Stimulated activated naive B cell treated with anti-CD40 and anti-IgM and Interleukin-4, amounts not matched to agents 10 μg/mL and 1 μg/mL and 100 μg/mL, for 72 hours (primary cell): ENCODE measurements around the gene GPHN.
A peak's percentile ranks its signal among the peaks of the same experiment; 100 is the strongest.
"Not testable (repeated sequence)": the region's sequence is repeated elsewhere in the genome, so short reads cannot be mapped to it uniquely, and the experiment has no call there.

Experiments
- ATAC-seq, 2 donors: fragments of 150-1000 bp; cut with Tn5 transposase; replicated peaks; 2 replicates each; pipeline ENCODE4 v1.10.0; 2021; ENCODE audit warnings: moderate library complexity in 1 of 2
- DNase-seq: peaks from one replicate; pipeline ENCODE4 v3.0.0; 2021
- H3K27ac Mint-ChIP-seq: one replicate; pipeline ENCODE4 v1.8.0; 2022; ENCODE audit warnings: mild to moderate bottlenecking, mixed read lengths
- H3K27me3 Mint-ChIP-seq, 2 donors: one replicate each; pipeline ENCODE4 v1.8.0; 2022; ENCODE audit warnings: mixed read lengths in 2 of 2
- H3K36me3 Mint-ChIP-seq, 2 donors: one replicate each; pipeline ENCODE4 v1.8.0; 2022; ENCODE audit warnings: mixed read lengths in 2 of 2, mild to moderate bottlenecking in 1 of 2
- H3K4me1 Mint-ChIP-seq, 2 donors: one replicate each; pipeline ENCODE4 v1.8.0; 2022; ENCODE audit warnings: mixed read lengths in 2 of 2, mild to moderate bottlenecking in 1 of 2
- H3K4me3 Mint-ChIP-seq, 2 donors: one replicate each; pipeline ENCODE4 v1.8.0; 2022; ENCODE audit warnings: mild to moderate bottlenecking in 2 of 2, mixed read lengths in 2 of 2, moderate library complexity in 1 of 2
- H3K9me3 Mint-ChIP-seq, 2 donors: one replicate each; pipeline ENCODE4 v1.8.0; 2022; ENCODE audit warnings: mixed read lengths in 2 of 2, mild to moderate bottlenecking in 1 of 2

Gene GPHN

DNA sequence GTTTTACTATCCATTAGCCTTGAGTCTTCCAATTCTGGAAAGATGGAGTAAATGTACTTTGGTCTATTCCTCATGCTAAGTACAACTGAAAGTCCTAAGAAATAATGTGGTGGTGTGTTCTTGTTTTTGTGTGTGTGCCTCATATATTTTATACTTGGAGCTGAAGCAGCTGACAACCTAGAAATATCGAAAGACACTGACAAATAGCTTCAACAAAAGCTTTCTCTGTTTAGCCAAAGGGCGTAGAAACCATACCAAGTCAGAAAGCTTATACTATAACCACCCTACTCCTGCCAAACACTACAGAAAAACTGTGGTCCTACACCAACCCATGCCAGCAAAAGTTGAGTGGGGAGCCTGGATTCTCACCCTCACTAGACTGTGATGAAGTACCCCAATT is 188.4 kb downstream of the GPHN start:
- no peak overlapping the region for H3K27ac Mint-ChIP-seq
- H3K27me3 Mint-ChIP-seq, result no peaks in the 10 kb centered on the region
- peaks cover 0 to 4% of the 10 kb centered on the region in 2 donors for H3K36me3 Mint-ChIP-seq
- DNase-seq (no peak), ATAC-seq (no peak)
- H3K4me1 Mint-ChIP-seq, result no peaks in the 10 kb centered on the region
- H3K9me3 Mint-ChIP-seq, result peaks cover 0 to 3% of the 10 kb centered on the region in 2 donors
- no peak overlapping the region for H3K4me3 Mint-ChIP-seq

DNA sequence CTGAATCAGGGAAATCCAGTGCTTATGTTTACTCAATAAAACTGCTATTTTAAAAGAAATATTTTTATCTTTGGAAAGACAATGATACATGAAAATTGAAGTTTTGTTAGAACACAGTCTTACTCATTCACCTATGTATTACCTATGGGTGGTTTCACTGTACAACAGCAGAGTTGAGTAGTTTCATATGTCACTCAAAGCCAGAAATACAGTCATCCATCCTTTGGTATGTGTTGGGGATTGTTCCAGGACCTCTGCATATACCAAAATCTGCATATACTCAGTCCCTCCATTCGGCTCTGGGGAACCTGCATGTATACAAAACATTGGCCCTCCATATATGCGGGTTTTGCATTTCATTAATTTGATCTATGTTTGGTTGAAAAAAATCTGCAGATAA is 190.6 kb downstream of the GPHN start:
- no peaks in the 10 kb centered on the region for H3K27me3 Mint-ChIP-seq
- ATAC-seq (no peak), DNase-seq (no peak)
- no peak overlapping the region for H3K27ac Mint-ChIP-seq
- H3K4me3 Mint-ChIP-seq, result no peak overlapping the region
- H3K36me3 Mint-ChIP-seq, result peaks cover 0 to 4% of the 10 kb centered on the region in 2 donors
- H3K4me1 Mint-ChIP-seq, result no peaks in the 10 kb centered on the region
- peaks cover 7 to 14% of the 10 kb centered on the region in 2 donors for H3K9me3 Mint-ChIP-seq

DNA sequence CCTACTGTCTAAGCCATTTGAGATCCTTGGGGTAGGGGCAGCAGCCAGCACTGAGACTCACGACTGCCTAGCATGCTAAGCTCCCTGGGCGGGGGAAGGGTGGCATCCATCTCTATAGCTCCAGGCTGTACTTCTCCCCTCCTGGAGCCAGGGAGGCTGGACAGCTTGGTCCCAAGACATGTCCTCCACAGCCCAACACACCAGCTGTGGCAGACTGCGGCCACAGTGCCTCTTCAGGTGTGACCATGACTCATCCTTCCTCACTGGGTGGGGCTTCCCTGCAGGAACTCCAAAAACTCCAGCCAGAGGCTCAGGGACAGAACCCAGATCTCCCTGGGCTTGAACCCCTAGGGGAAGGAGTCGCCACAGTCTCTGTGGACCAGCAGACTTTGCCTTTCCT is 193.9 kb downstream of the GPHN start:
- DNase-seq (no peak), ATAC-seq (no peak)
- no peak overlapping the region for H3K4me3 Mint-ChIP-seq
- no peaks in the 10 kb centered on the region for H3K4me1 Mint-ChIP-seq
- peaks cover 0 to 3% of the 10 kb centered on the region in 2 donors for H3K36me3 Mint-ChIP-seq
- H3K9me3 Mint-ChIP-seq, result peaks cover 24 to 35% of the 10 kb centered on the region in 2 donors
- H3K27me3 Mint-ChIP-seq, result no peaks in the 10 kb centered on the region
- no peak overlapping the region for H3K27ac Mint-ChIP-seq

DNA sequence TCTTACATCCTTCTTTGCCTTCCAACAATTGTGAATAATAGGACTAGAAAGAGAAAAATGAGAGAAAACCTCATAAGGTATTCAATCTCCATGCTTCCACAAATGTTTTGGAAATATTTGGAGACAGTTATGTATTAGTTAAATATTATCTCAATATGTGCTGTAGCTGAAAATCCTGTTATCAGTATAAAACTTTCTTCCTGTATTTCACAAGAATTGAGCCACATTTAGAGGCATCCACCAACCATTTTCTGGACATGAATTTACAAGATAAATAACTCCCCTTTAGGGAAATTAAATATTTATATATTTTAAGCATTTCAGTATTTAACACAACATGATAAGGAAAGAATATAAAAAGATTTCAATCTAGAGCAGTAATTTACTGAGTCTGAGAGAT is 200.3 kb downstream of the GPHN start:
- no peak for DNase-seq
- ATAC-seq, result no peak
- H3K27me3 Mint-ChIP-seq, result no peaks in the 10 kb centered on the region
- H3K9me3 Mint-ChIP-seq, result peaks cover 20 to 22% of the 10 kb centered on the region in 2 donors
- no peak overlapping the region for H3K27ac Mint-ChIP-seq
- H3K4me1 Mint-ChIP-seq, result no peaks in the 10 kb centered on the region
- H3K4me3 Mint-ChIP-seq, result no peak overlapping the region
- H3K36me3 Mint-ChIP-seq, result peaks cover 3 to 11% of the 10 kb centered on the region in 2 donors

GRCh38 chr14:66709291-66709690 is 201.3 kb downstream of the GPHN start:
- Mint-ChIP-seq H3K4me3 (no peak overlapping the region), H3K9me3 (peaks cover 16 to 21% of the 10 kb centered on the region in 2 donors), H3K4me1 (peaks cover 2 to 4% of the 10 kb centered on the region in 2 donors), H3K27me3 (no peaks in the 10 kb centered on the region), H3K27ac (no peak overlapping the region), H3K36me3 (peaks cover 12 to 18% of the 10 kb centered on the region in 2 donors)
- ATAC-seq (no peak), DNase-seq (no peak)

DNA sequence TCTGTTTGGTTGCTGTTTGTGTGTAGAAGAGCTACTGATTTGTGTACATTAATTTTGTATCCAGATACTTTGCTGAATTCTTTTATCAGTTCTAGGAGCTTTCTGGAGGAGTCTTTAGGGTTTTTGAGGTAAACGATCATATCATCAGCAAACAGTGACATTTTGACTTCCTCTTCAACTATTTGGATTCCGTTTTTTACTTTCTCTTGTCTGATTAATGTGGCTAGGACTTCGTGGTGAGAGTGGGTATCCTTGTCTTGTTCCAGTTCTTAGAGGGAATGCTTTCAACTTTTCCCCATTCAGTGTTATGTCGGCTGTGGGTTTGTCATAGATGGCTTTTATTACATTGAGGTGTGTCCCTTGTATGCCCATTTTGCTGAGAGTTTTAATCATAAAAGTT is 206.3 kb downstream of the GPHN start:
- peaks cover 15 to 40% of the 10 kb centered on the region in 2 donors for H3K4me1 Mint-ChIP-seq
- H3K27ac Mint-ChIP-seq, result peak overlapping the region; percentile 27
- ATAC-seq, H3K27me3 Mint-ChIP-seq, DNase-seq: not testable (repeated sequence)
- H3K4me3 Mint-ChIP-seq, result peak overlapping the region in 1 of 2 donors; percentile 21
- peaks cover 11 to 16% of the 10 kb centered on the region in 2 donors for H3K9me3 Mint-ChIP-seq
- peaks cover 30 to 33% of the 10 kb centered on the region in 2 donors for H3K36me3 Mint-ChIP-seq

GRCh38 chr14:66715313-66715712 is 207.4 kb downstream of the GPHN start:
- not testable (repeated sequence) for ATAC-seq, DNase-seq, H3K27me3 Mint-ChIP-seq, H3K27ac Mint-ChIP-seq
- peaks cover 33 to 35% of the 10 kb centered on the region in 2 donors for H3K36me3 Mint-ChIP-seq
- H3K4me3 Mint-ChIP-seq, result peak overlapping the region in 1 of 2 donors; percentile 5
- H3K9me3 Mint-ChIP-seq, result peaks cover 11 to 18% of the 10 kb centered on the region in 2 donors
- H3K4me1 Mint-ChIP-seq, result peaks cover 15 to 40% of the 10 kb centered on the region in 2 donors

DNA sequence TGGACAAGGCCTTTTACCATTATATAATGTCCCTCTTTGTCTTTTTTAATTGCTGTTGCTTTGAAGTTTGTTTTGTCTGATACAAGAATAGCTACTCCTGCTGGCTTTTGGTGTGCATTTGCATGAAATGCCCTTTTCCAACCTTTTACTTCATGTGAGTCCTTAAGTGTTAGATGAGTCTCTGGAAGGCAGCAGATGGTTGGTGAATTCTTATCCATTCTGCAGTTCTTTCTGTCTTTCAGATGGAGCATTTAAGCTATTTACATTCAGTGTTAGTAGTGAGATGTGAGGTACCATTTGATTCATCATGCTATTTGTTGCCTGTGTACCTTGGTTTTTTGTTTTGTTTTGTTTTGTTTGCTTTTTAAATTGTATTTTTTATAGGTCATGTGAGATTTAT is 208.3 kb downstream of the GPHN start:
- Mint-ChIP-seq H3K27me3 (no peaks in the 10 kb centered on the region), H3K9me3 (peaks cover 11 to 18% of the 10 kb centered on the region in 2 donors), H3K27ac (no peak overlapping the region), H3K4me1 (peaks cover 15 to 40% of the 10 kb centered on the region in 2 donors), H3K36me3 (peaks cover 33 to 35% of the 10 kb centered on the region in 2 donors), H3K4me3 (no peak overlapping the region)
- ATAC-seq (no peak), DNase-seq (no peak)

DNA sequence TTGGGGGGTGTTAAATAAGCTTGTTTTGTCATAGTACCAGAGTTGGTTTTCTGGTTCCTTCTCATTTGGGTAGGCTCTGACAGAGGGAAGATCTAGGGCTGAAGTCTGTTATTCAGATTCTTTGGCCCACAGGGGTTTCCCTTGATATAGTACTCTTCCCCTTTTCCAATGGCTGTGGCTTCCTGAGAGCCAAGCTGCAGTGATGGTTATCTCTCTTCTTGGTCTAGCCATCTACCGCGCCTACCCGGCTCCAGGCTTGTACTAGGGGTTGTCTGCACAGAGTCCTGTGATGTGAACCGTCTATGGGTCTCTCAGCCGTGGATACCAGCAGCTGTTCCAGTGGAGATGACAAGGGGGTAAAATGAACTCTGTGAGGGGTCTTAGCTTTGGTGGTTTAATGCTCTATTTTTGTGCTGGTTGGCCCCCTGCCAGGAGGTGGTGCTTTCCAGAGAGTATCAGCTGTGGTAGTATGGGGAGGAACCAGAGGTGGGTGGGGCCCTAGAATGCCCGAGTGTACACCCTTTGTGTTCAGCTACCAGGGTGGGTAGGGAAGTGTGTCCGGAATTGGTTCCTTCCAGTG is 209.7 kb downstream of the GPHN start:
- DNase-seq (no peak), ATAC-seq (peak; percentile 27 to 46)
- Mint-ChIP-seq H3K4me1 (peaks cover 15 to 42% of the 10 kb centered on the region in 2 donors), H3K27me3 (no peaks in the 10 kb centered on the region), H3K36me3 (peaks cover 29 to 34% of the 10 kb centered on the region in 2 donors), H3K4me3 (no peak overlapping the region), H3K9me3 (peaks cover 11 to 15% of the 10 kb centered on the region in 2 donors), H3K27ac (no peak overlapping the region)

GRCh38 chr14:66724996-66725395 is 217.0 kb downstream of the GPHN start:
- no peak overlapping the region for H3K27ac Mint-ChIP-seq
- DNase-seq (no peak), ATAC-seq (no peak)
- H3K27me3 Mint-ChIP-seq, result no peaks in the 10 kb centered on the region
- H3K36me3 Mint-ChIP-seq, result peaks cover 25 to 32% of the 10 kb centered on the region in 2 donors
- H3K4me3 Mint-ChIP-seq, result no peak overlapping the region
- H3K4me1 Mint-ChIP-seq, result peaks cover 2 to 6% of the 10 kb centered on the region in 2 donors
- H3K9me3 Mint-ChIP-seq, result peaks cover 18 to 22% of the 10 kb centered on the region in 2 donors

DNA sequence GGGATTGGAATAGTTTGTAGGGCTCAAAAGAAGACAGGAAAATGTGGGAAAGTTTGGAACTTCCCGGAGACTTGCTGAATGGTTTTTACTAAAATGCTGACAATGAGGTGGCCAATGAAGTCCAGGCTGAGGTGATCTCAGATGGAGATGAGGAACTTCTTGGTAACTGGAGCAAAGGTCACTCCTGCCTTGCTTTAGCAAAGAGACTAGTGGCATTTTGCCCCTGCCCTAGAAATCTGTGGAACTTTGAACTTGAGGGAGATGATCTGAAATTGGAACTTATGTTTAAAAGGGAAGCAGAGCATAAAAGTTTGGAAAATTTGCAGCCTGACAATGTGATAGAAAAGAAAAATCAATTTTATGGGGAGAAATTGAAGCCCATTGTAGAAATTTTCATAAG is 223.4 kb downstream of the GPHN start:
- H3K27ac Mint-ChIP-seq, H3K4me3 Mint-ChIP-seq, H3K4me1 Mint-ChIP-seq, H3K27me3 Mint-ChIP-seq, ATAC-seq, DNase-seq: not testable (repeated sequence)
- peaks cover 35 to 38% of the 10 kb centered on the region in 2 donors for H3K9me3 Mint-ChIP-seq
- H3K36me3 Mint-ChIP-seq, result peaks cover 43 to 48% of the 10 kb centered on the region in 2 donors

DNA sequence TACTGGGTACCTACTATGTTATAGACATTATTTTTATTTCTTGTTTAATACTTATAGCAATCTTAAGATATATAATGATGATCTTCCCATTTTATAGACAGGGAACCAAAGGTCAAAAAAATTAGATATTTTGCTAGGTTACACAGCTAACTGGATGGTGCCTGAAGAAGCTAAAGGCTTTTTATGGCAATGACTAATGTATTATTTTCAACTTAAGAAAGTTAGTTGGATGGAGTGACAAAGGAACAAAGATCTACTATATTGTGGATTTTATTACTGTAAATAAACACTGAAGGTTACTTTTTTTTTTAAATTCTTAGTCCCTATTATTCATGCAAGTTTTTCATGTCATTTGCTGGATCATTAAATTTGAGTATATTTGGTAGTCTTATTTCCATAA is 227.9 kb downstream of the GPHN start:
- Mint-ChIP-seq H3K4me3 (no peak overlapping the region), H3K27me3 (no peaks in the 10 kb centered on the region)
- no peak for ATAC-seq

DNA sequence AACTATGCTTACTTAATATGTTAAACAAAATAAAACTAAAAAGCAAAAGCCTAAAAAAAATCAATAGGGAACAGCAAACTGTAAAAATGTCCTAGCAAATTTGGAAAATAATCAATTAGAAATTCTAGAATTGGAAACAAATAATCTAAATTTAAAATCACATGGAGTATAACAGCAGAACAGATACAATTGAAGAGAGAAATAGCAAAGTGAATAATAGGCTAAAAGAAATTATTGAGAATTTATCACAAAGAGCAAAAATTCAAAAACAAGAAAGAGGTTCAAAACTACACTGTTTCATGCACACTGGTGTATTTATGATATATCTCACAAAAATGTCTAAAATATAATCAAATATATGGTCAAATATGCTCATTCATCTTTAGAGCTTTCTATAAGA is 231.9 kb downstream of the GPHN start:
- Mint-ChIP-seq H3K4me1 (peaks cover 0 to 1% of the 10 kb centered on the region in 2 donors), H3K9me3 (peaks cover 12 to 16% of the 10 kb centered on the region in 2 donors), H3K4me3 (no peak overlapping the region), H3K27me3 (no peaks in the 10 kb centered on the region), H3K27ac (no peak overlapping the region), H3K36me3 (peaks cover 13 to 14% of the 10 kb centered on the region in 2 donors)
- no peak for ATAC-seq
- DNase-seq, result no peak

More for the DNA sequence above, 227.9 kb downstream of the GPHN start:
- Mint-ChIP-seq H3K9me3 (peaks cover 24 to 26% of the 10 kb centered on the region in 2 donors), H3K4me1 (peaks cover 0 to 1% of the 10 kb centered on the region in 2 donors), H3K27ac (no peak overlapping the region), H3K36me3 (peaks cover 31 to 33% of the 10 kb centered on the region in 2 donors)
- DNase-seq, result no peak

DNA sequence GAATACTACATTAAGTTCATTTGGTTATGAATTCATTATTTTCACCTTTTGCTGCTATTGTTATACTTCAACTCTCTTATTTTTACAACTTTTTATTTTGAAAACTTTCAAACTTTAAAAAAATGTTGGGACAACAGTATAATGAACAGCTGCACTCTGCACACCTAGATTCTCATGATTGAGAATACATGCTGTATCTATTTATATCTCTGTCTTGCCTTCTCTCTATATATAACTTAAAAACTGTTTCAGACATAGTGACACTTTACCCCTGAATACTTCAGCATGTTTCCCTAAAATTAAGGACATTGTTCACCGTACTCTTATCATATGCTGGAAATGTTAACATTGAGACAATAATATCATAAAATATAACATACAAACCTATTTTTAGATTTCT is 237.1 kb downstream of the GPHN start:
- Mint-ChIP-seq H3K4me1 (no peaks in the 10 kb centered on the region), H3K36me3 (peaks cover 3 to 4% of the 10 kb centered on the region in 2 donors), H3K4me3 (no peak overlapping the region), H3K27me3 (no peaks in the 10 kb centered on the region), H3K27ac (no peak overlapping the region), H3K9me3 (peaks cover 0 to 8% of the 10 kb centered on the region in 2 donors)
- ATAC-seq (no peak), DNase-seq (no peak)

DNA sequence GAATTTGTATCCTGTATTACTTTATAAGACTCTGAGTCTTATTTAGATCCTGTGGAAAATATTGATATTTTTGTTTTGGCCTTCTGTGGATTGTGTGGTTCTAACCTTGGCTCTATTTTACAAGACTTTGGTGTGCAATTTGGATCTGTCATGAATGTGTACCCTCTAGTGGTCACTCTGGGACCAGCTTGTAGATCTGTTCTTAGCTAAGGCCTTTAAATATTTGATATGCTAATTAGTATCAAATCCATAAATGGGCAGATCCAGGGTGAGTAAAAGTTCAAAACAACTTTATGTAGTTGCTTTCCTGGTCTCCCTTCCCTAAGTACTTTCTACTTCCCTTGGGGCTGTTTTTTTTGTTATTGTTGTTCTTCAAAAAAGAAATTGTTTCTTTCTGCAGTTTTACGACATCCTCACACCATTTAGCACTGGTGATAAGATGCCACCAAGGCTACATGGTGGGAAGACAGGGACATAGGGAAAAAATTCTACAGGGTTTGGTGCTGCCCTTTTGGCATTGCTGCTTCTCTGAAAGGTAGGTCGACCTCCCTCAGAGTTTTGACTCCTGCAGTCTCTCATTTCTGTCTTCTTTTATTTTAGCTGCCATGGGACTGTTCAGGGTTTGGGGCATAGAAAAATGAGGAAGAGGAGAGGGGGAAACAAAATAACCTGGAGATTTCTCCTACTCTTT is 238.5 kb downstream of the GPHN start:
- Mint-ChIP-seq H3K4me3 (no peak overlapping the region), H3K4me1 (no peaks in the 10 kb centered on the region), H3K27ac (no peak overlapping the region), H3K27me3 (no peaks in the 10 kb centered on the region), H3K9me3 (peaks cover 0 to 5% of the 10 kb centered on the region in 2 donors), H3K36me3 (peaks cover 3 to 4% of the 10 kb centered on the region in 2 donors)
- DNase-seq (no peak), ATAC-seq (peak in 1 of 2 donors; percentile 42)
